HG03095 (cell line): Measurements from ENCODE around the gene CDCP1.

Source experiments
- ATAC-seq: cut with Tn5 transposase; IDR thresholded peaks from one replicate; pipeline ENCODE4 v1.9.1; 2021; ENCODE audit warnings: moderate library complexity; ENCODE audit not compliant: unreplicated experiment

CDCP1 gene

DNA sequence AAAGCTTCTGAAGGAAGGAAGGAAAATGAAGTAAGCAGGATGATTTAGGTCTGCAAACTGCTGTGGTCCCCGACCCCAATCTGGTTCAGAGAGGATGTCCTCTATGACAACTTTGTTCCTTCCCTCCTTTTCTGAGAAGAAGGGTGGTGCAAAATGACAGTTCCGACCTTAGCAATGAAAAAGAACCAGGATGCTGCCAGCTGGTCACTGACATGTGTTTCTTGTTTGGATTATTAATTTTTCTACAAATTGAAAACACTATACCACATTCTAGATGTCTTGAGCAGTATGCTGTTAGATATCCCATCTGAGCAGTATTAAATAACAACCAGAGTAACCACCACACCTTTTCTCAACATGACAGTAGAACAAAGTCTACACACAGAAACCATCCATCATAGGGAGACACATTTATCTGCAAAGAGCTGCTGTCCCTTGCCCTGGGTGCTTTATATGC is 27.5 kb downstream of the CDCP1 start:
- ATAC-seq: no peak

DNA sequence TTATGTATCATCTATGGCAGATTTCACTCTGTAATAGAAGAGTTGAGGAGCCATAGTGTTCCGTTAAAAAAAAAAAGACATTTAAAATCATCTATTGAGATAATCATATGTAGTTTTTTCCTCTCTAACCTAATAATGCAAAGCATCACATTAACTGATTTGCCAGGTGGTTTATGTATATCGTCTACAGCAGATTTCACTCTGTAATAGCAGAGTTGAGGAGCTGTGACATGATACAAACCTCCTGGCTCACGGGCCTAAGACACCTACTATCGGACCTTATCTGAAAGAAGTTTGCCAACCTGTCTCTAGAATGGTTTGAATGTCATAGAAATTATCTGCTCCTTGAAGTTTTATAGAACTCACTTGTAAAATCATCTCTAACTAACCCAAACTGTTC is 29.8 kb downstream of the CDCP1 start:
- ATAC-seq: no peak

DNA sequence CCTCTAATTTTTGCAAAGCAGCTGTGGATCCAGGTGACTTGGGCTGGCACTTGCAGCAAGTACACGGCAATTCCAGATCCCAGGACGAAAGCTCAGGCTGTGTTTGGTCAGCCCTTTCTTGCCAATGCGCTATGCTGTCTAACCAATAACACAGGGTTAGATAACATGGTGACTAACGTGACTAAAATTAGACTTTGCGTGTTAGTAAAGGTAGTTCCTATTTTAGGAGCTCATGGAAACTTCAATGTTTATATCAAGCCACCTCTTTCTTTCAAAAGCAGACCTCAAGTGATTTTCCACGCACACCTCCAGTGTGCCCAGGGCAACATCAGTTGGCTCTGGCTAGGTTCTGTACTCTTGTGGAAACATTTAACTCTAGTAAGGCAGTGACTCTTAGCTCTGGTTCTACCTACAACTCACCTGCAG is 32.5 kb downstream of the CDCP1 start:
- ATAC-seq: no peak

DNA sequence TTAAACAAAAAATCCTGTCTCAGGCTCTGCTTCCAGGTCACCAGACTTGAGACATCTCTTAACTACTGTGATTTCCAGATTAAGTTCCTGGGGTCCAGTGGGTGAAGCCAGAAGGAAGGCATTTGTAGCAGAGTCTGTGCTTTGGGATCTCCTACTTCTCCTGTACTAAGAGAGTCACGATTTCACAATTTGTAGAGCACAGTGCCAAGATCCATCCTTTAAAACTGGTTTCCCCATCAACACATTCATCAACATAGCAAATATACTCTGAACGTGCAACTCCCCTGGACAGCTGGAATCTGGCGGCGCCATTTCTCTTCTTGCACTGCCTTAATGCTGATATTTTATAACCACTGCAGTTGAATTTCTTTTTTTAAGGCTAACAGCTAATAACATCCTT is 33.2 kb downstream of the CDCP1 start:
- ATAC-seq: no peak

DNA sequence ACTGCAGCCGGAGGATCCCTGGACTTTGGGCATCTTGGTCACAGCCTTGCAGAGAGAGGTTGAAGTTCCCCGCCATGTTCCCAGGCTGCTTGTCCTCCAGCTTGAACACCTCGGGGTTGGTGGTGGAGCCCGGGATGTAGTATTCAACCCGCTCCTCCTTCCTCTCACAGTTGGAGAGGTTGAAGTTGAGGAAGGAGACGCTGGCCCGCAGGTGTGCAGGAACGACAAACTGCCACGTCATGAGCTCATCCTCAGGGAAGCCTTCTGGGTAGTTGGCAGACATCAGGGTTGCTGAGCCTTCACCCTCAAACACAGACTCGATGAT is 35.7 kb downstream of the CDCP1 start:
- no peak for ATAC-seq

DNA sequence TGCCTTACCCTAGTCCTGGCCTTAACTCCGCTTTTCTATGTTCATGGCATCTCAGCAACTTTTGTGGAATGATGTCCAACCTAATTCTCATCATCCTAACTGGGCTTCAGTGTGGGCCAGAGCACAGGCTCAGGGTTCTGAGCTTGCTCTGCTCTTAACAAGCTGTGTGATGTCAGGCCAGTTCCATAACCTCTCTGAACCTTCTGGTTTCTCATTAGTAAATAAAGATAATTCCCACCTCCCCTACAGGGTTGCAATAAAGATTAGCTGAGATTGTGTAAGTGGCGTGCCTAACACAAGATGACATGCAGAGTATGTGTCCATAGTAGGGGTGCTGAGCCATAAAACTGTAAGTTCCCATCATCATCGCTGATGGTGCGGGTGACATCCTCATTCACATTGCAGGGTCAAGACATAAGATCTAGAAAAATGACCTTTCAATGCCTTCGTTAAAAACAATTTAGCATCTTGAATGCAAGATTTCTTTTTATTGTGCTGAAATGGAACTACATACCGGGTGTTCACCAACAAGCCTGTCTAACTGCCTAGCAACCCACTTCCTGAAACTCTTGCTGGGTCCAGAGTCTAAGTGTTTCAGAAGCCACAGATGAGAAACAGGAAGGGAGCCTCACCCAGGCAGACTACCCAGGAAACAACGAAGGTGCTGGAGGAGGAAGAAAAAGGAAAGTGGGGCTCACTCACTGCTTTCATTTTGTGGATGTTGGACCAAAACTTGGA is 36.2 kb downstream of the CDCP1 start:
- ATAC-seq: no peak

DNA sequence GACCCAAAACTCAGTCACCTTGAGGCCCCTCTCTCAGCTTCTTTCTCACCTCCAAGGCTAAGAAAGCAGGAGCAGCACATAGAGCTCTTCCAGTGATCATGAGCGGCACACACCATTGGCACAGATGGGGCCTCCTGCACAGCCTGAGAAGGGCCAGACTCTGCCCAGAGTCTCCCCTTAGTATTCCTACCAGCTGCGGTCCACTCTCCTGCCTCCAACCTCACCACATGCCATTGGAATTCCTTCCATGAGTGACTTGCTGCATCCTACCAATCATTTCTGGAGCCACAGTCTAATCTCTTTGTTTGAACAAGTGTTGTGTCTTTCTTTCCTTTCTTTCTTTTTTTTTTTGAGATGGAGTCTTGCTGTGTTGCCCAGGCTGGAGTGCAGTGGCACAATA is 39.3 kb downstream of the CDCP1 start:
- no peak for ATAC-seq

DNA sequence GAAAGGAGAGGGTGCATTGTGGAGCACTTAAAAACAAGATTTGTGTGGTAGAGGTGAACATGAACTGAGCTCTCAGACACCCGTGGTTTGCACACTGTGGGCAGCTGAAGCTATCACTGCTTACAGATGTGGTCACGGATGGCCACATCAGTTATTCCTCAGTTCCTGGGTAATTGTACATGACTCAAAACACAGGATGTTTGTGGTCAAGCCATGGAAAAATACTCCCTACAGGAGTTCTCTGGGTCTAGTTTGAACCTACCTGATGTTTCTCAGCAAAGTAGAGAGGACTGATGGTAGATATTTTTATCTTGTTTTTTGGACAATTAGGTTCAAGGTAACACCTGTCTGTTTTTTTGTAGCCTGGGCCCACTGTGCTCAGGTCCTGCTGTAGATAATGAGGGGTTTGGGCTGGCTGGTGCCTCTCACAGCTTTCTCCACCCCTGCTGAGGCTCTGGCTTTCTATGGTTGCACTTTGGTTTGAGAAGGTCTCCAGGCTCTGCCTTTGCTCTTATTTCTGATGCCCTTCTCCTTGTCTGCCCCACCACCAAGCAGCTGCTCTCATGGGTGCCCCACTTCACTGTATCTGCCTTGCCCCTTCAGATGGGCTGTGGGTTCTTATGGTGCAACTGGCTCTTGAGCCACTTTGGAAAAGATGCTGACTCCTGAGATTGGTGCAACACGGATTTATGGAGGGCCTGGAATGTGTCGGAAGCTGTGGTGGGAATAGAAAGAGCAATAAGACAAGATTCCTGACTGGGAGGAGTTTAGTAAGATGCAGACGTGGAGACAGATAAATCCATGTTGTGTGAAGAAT is 40.1 kb downstream of the CDCP1 start:
- no peak for ATAC-seq

DNA sequence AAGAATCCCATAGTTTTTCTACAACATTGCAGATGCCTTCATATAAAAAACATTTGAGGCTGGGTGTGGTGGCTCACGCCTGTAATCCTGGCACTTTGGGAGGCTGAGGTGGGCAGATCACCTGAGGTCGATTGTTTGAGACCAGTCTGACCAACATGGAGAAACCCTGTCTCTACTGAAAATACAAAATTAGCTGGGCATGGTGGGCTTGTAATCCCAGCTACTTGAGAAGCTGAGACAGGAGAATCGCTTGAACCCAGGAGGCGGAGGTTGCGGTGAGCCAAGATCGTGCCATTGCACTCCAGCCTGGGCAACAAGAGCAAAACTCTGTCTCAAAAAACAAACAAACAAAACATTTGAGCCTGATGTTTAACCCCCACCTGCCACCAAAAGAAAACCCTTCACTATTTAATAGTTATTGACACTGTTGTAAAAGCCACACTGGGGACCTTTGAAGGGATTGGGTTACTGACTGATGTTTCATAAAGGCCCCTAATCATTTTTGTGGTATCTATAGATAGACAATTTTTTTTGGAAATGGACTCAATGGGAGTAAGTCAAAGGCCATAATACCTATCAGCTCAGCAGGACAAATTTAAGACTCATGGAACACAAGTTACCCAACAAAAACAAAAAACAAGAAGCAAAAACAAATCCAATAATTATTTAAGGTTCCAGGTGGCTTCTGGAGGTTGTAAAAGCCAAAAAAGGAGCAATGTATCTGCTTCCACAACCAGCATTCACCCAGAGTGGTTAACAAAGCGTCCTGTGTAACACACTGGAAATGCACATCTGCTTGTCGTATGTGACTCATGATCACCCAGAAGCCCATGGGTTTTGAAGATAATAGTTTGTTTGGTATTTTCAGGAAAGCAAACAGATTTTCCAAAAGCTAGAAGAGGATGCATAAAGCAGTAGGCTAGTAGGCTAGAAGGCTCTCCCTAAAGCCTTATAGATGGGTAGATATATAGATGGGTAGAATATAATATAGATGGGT is 41.2 kb downstream of the CDCP1 start:
- ATAC-seq: no peak

DNA sequence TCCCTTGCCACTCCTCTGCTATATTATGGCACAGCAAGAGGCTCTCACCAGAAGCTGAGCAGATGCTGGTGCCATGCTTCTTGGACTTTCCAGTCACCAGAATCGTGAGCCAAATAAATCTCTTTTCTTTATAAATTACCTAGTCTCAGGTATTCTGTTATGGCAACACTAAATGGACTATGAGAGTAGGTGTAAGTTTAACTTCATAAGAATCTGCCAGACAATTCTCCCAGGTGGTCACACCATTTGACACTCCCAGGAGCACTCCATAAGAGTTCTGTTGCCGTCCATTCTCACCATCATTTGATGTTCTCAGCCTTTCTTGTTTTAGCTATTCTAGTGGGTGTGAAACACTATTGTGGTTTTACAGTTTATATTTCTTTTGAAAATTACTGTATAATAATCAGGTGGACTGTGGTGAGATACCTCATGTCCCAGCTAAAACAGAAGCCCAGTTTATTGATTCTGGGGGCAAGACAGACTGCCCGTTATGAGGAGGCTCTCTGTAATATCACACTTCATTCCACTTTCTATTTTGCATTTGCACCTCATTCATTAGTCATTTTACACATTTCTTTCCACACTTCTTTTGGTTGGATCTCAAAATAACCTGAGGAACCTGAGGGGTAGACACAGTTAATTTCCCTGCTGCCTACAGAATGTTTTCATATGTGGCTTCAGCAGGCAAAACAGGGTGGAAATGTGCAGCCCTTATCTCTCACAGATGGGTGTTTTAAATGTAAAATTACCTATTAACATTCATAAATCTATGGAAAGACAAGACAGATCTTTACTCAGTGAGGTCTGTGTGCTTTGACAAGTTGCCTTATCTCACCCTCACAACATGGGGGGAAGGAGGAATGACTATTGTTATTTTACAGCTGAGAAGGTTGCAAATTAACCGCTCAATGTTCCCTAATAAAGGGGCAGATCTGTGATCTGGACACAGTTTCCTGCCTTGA is 42.1 kb downstream of the CDCP1 start:
- ATAC-seq: no peak

DNA sequence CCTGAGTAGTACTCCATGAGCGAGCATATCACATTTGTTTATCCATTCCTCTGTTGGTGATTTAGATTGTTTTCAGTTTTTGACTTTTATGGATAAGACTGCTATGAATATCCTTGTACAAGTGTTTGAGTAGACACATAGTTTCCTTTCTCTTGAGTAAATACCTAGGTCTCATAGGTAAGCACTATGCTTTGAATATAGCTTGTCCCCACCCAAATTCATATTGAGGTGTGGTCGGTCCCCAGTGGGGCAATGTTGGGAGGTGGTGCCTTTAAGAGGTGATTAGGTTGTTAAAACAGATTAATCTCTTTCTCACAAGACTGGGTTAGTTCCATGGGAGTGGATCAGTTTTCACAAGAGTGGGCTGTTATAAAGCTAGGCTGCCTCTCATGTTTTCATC is 42.8 kb downstream of the CDCP1 start:
- no peak for ATAC-seq

DNA sequence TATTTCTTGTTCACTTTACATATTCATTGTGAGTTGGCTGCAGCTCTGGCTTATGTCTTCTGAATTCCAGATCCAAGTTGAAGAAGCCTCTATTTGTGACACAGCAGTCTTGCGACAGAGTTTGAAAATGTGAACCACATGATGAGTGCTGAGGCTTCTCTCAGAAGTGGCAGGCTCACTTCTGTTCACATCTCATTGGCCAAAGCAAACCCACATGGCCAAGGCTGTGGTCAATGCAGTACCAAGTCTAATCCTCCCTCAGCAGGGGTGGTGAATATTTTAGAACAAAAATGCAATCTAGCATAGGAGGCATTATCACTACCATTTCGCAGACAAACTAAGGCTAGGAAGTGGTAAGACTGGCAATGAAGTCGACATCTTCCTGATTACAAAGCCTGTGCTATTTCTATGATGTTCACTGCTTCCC is 45.2 kb downstream of the CDCP1 start:
- no peak for ATAC-seq

DNA sequence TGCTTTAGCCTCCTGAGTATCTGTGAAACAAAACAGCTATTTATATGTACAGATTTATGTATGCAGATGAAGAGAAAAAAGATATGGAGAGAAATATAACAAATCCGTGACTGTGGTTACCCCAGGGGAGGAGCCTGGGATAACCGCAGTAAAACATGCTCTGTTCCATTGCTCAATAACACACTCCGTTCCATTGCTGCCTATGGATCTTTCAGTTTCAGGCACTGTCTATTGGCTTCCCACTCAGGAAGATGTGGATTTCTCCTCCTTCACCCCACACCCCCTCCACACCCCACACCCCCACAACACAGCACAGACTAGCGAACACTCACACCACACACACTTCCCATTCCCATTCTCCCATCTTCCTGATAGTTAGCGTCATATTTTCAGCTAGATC is 47.9 kb downstream of the CDCP1 start:
- ATAC-seq: no peak

DNA sequence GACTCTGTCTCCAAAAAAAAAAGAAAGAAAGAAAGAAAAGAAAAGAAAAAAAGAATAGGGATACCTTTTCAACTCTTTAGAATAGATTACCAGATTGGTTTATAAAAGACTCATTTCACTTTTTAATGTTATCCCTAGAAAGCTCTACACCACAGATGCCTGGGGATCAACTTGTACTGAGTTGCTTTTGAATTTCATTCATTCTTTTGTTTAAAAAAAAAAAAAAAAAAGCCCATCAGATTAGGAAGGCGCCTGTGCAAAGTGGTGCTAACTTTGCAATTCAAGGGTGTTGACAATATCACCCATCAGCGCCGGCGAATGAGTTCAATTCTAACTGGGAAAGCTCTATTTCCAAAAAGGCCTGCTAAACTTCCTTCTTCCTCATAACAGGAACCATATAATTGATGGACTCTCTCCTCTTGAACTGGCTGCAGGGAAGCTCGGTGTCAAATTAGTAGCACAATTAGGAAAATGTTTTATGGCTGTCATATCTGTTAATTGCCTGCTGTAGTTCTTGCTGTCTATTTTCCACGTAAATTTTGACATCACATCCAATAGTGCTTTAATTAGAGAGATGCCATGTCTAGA is 48.8 kb downstream of the CDCP1 start:
- ATAC-seq: no peak

DNA sequence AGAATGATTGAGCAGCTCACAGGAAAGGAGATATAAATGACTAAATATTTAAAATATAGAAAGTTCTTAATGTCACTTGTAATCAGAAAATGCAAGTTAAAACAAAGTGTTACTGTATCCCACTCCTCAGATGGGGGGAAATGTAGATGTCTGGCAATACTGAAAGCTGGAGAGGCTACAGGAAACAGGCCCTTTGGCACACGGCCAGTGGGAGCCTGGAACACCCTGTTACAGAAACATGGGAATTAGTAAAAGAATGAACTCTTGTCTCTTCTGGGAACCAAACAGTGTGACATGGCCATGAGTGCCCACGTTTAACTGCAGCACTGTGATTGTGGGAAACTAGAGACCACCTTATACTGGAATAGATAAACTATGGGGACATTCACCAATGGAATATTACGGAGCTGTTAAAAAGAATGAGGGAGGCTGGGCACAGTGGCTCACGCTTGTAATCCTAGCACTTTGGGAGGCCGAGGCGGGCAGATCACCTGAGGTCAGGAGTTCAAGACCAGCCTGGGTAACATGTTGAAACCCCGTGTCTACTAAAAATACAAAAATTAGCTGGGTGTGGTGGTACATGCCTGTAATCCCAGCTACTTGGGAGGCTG is 50.2 kb downstream of the CDCP1 start:
- ATAC-seq: no peak

DNA sequence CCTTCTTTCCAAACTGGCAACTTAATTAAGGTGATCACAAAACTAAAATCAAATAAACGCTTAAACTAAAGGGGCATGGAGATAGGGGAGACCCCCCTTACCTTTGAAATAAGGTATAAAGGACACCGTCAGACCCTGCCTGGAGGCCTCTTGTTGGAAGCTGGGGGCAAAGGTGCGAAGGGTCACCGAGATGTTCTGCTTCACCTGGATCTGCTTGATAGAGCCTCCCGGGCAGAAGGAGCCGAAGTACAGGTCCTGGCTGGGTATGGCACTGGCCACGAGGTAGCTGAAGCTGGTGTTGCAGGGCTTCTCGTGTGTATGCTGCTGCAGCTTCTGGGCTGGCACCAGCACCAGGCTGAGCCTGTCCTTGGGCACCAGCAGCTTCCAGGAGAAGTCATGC is 53.0 kb downstream of the CDCP1 start:
- ATAC-seq: no peak

DNA sequence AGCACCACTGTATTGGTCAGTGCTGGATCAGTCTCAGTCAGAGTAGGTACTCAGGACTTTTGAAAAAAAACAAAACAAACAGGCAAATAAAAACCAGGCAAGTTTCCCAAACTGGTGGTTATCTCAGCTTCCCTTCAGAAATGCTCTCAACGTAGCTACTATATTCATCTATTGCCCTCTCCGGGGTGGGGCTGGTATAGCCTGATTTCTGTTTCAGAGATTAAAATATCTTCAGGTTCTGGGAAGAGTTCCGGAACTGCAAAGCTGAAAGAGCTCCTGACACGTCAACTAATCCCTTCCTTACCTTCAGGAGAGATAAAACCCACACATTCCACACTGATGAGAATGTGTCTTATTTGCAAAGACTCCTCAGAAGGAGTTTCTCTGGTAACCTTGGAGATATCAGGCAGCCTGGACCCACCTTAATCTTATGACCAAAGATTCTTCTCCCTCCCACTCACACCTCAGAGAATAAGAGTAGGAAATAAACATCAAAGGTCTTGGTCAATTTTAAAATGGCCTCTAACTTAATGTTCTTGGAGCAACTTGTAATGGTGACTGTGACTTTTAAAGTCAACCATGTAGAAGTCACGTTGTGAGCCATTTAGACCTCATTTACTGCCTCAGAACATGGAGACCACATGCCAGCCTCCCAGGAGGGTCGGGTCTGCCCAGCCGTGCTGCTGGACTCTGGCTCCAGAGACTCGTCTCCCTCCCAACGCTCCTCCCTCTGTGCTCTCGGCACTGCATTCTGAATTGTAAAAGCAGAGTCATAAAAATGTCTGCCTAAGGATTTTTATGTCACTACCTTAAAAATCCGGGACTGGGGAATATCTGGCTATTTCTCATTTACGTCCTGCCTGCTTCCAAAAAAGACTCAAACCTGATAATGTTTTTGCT is 53.8 kb downstream of the CDCP1 start:
- no peak for ATAC-seq

DNA sequence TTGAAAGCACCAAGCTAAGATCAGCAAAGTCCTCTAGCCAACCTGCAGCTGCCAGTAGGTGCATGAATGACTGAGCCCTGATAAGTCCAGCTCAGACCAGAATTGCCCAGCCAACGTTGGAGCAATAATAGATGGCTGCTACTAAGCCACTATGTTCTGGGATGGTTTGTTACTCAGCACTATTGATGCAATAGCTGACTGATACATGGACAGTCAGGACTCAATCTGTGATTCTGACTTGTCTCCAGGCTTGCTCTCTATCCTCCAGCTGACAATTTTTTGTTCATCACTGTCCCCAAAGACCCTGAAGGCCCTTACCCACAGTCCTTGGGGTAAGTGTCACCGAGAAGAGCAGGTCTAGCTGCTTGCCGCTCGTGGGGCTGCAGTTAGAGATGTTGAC is 55.3 kb downstream of the CDCP1 start:
- ATAC-seq: no peak
